GM18526 (cell line): ENCODE measurements around the gene MAGI2.

ENCODE experiments used
- POLR2A ChIP-seq: IDR thresholded peaks from 3 replicates; pipeline ENCODE4 v1.6.1; 2011; ENCODE audit not compliant: insufficient read length; ENCODE audit errors: extremely low read depth

MAGI2 gene

DNA sequence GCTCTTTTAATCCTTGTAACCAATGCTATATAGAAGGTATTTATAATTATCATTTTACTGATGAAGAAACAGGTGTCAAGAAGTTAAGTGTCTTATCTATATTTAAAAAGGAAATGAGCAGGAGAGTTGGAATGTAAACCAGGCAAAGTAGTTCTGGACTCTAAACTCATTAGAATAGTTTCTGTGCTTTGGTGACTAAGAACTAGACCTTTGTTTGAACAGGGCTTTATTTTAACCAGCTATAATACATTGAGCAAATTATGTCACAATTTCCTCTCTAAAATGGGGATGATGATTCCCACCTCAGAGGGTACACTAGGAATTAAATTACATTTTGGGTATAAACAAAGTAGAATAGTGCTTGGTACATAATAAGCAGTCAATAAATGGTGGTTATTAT lies 236.0 kb downstream of the MAGI2 start:
- TF ChIP-seq POLR2A: no peak

DNA sequence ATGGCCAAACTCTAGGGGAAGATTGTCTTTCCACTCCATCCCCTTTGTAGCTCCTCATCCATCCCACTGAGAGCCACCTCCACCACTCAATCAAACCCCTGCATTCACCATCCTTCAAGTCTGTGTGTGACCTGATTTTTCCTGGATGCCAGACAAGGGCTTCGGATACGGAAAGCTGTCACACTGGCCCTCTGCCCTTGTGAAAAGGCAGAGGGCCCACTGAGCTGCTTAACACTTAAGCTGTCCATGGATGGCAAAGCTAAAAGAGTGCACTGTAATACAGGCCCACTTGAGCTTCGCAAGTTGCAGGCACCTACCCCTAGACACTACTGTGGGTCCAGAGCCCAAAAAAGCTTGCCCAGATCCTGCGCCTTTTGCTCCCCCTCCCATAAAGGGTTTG lies 237.2 kb downstream of the MAGI2 start:
- TF ChIP-seq POLR2A: no peak

DNA sequence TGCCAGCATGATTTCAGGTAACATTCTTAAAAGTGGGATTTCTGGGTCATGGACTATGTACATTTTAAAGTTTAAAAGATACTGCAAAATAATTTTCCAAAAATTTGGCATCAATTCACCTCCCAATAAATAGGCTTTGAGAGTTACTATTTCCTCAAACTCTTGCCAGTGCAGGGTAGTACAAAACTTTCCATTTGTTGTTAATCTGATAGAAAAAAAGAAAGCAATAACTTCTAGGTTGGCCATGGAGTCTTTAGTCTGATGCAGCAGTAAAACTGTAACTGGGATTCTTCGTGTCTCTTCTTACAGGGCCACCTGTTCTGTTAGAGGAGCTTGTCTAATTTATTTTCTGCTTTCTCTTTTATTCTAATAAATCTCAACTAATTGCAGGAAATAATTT lies 241.1 kb downstream of the MAGI2 start:
- TF ChIP-seq POLR2A: no peak

DNA sequence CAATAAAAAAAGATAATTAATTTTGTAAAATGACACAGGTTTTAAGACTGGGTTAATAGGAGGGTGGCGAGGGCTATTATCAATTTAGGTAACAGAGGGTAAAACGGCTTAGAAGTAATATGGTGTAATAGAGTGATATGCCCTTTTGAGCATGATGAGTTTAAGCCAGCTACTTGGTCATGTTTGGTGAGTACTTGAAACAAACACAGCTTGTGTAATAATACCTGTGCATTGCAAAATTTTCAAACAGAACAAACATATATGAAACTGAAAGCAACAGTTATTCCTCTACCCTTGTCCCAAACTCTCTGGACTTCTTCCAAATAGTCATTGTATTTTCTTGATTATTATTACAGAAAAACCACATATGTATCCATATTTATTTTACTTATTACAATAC lies 241.7 kb downstream of the MAGI2 start:
- no peak for TF ChIP-seq POLR2A

DNA sequence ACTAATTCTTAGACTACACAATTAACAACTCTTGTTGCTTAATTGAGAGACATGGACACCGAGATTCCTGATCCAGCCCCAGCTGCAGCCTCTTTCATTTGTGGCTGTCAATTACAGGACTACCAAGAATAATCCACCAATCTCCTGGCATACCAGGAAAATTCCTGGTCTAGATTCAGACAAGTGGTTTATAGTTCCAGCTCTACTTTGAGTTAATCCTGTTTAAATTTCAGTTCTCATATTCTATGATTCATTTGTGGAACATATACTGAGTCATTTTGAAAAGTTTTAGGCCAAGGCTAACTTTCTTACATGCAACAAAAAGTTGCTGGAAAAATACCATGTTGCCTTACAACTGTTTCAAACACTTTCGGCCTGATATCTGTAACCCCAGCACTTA lies 253.5 kb downstream of the MAGI2 start:
- no peak for TF ChIP-seq POLR2A

DNA sequence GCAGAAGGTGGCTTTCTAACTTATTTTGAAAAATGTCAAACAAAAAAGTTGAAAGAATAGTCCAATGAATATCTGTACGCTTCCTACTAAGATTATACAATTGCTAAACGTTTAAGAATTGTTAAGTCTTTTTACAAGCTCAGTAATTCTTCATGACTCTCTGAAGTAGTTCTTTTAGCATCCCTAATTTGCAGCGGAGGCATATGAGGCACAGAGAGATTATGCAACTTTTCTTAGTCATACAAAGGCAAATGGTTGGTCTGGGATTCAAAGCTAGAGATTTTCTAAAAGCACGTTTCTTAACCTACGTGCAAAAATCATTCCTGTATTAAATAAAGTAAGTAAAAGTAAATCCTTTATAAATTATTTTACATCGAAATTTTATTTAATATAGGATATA lies 254.2 kb downstream of the MAGI2 start:
- TF ChIP-seq POLR2A: no peak

DNA sequence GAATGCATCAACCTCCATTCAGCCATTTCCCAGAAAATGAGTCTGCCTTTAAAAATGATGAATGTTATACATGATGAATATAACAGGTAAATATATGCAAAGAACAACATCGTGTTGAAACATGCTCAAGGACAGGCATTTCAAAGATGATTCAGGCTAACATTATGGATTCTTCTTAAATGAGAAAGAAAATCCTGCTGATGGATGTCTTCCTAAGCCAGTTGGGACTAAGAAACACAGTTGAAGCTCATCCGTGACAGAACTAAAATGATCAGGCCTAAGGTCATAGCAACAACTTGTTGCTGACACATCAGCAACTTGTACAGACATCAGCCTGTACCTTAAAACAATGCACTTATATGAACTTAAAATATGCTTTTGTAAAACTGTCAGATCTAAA lies 267.9 kb downstream of the MAGI2 start:
- no peak for TF ChIP-seq POLR2A

DNA sequence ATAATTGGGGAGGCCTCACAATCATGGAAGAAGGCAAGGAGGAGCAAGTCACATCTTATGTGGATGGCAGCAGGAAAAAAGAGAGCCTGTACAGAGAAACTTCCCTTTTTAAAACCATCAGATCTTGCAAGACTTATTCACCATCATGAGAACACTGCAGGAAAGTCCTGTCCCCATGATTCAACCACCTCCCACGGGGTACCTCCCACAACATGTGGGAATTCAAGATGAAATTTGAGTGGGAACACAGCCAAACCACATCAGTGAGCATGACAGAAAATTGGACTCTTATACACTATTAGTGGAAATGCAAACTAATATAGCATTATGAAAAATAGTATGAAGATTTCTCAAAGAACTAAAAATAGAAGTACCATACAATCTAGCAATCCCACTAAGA lies 271.2 kb downstream of the MAGI2 start:
- no peak for TF ChIP-seq POLR2A

DNA sequence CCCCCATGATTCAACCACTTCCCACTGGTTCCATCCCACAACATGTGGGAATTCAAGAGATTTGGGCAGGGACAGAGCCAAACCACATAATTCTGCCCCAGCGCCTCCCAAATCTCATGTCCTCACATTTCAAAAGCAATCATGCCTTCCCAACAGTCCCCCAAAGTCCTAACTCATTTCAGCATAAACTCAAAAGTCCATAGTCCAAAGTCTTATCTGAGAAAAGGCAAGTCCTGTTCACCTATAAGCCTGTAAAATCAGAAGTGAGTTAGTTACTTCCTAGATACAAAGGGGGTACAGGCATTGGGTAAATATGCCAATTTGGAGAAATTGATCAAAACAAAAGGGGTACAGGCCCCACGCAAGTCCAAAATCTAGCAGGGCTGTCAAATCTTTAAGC lies 272.9 kb downstream of the MAGI2 start:
- TF ChIP-seq POLR2A: no peak

DNA sequence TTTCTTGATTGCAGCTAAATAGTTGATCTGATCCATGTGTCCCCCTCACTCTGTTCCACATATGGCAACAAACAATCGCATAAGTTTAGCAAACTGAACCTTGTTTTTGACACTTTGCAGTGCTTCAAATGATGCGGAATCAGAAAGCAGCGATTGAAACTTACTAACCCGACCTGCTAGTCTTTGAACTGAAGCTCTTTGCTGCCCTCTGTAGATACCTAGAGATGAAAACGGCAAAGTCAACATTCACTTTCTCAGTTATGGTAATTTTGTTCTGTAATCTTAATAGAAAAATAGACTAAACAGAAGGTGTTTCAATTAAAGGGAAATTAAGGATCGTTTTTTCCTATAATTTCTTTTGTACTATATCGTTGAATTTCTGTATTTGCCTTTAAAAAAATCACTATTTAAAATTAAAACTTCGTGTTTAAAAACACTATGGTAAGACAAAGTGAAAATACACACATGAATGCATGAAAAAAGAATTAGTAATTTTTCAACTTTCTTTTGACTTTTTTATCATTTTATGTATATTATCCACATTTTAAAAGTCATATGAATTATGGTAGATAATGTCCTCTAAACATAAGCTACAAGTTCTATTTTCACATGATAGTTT lies 276.5 kb downstream of the MAGI2 start:
- TF ChIP-seq POLR2A: no peak

DNA sequence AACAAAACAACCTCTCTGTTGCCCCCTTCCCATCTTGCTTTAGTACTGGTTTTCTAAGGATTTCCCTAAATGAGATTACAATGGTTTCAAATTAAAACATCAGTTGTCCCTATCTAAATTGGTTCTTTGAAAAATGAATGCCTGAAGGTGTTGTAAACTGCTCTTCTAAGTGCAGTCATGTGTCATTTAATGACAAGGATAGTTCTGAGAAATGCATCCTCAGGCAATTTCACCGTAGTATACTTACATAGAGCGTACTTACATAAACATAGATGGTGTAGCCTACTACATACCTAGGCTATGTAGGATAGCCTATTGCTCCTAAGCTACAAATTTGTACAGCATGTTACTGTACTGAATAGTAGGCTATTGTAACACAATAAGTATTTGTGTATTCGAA lies 278.1 kb downstream of the MAGI2 start:
- no peak for TF ChIP-seq POLR2A

DNA sequence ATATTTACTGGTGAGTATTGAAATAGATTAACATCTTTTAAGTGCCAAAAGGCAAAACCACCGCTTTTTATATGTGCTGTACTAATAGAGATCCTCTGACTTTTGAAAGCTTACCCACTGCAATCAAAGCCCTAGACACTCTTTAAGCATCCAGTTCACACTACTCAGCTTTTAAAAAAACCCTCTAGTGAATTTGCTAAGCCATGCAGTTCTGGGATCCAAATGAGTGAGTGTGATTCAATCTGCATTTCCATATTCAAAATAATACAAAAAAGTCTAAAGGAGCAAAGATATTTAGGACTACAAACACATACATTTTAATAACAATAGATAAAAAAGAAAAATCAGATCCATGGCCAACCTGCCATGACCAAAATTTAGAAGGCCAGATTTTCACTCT lies 288.2 kb downstream of the MAGI2 start:
- TF ChIP-seq POLR2A: no peak

DNA sequence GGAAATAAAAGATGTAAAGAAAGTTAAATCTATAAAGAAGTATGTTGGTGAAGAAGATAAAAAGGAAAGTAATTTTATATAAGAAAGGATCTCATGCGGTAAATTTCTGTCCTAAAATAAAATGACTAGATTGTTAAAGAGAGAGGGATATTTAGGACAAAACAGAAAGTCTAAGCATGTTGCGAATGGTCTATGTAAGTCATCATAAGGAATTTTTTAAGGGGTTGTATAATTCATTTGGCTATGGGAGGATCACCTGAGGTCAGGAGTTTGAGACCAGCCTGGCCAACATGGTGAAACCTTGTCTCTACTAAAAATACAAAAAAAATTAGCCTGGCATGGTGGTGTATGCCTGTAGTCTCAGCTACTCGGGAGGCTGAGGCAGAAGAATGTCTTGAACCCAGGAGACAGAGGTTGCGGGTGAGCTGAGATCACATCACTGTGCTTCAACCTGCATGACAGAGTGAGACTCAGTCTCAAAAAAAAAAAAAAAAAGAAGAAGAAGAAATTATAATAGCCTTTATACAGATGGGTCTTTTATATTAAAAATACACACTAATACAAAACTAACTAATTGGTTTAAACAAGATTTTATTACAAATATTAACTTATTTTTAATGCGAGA lies 294.3 kb downstream of the MAGI2 start:
- no peak for TF ChIP-seq POLR2A

DNA sequence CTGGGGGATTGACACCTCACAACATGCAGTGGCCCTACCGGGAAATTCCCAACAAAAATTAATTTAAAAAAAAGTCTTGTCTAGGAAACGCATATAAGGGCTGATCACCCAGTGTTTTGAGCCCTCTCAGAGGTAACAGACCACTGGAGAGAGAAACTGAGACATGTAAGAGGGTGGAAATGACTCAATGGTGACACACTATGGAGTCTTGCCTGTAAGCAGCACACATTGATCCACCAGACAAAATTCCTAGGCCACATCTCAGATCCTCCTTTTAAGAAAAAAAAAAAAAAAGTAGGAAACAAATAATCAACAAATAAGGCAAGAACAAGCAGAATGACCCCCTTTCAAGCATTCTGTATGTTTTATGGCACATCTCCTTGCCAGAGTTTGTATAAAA lies 296.2 kb downstream of the MAGI2 start:
- no peak for TF ChIP-seq POLR2A

DNA sequence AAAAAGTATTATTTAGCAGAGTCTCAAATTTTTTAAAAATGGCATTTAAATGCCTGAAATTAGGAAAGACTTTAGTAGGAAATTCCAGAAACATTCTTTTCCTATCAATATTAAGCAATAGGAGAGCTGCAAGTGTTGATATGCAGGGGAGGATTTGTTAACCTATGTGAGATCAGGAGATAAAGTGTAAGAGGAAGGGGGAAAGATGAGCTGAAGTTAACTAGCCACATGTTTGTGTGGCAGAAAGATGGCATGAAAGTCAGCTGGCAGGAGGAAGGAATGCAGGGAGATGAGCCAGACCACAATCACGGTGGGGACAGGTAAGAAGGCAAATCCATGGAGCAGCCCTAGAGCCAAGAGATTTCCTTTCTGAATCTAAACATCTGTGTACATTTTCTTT lies 303.6 kb downstream of the MAGI2 start:
- TF ChIP-seq POLR2A: no peak

DNA sequence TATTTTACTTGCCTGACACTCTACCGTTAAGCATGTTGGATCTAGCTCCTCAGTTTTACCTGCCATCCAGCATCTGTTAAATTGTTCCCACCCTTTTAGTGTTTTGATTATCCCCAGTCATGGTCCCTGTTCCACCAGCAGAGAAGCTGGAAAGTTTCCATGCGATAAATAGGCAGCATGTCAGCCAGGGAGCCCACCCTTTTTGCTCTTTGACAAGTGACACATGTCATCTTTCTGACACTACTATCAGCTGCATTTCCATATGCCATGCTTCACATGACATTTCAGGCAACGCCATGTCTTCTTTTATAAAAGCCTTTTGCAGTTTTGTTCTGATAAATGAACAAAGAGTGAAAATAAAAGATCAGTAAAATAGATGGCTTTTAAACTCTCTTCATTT lies 310.8 kb downstream of the MAGI2 start:
- no peak for TF ChIP-seq POLR2A

DNA sequence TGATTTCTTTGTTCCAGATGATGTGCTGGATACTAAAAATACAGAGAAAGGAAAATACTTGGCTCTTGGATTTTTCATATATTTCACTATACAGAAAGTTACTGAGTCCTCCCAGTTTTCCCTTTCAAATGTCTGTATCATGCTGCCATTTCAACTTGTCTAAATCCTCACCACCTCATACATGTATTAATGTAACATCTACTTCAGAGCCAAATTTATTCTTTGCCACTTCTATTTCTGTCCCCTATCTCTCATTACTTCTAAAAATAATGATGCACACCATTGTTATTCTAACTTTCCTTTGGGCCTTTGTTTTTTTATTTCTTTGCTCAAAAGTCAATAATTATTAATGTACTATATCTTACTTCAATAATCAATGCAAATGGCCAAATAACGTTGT lies 312.2 kb downstream of the MAGI2 start:
- no peak for TF ChIP-seq POLR2A
